GM12892 (cell line): ENCODE results near the gene RAB15.

Experiments
- POLR2A ChIP-seq: IDR thresholded peaks from 2 replicates; pipeline ENCODE4 v1.6.1; 2011; ENCODE audit warnings: low read depth, low read length, control low read depth
- POLR2AphosphoS5 ChIP-seq: IDR thresholded peaks from 2 replicates; pipeline ENCODE4 v1.6.1; 2011; ENCODE audit warnings: low read depth, low read length, control low read depth

- TF ChIP-seq POLR2AphosphoS5: no peak
- TF ChIP-seq POLR2A: no peak
These were observed 43.3 kb upstream of the RAB15 start for GRCh38 chr14:65015391-65015790.
